Neural progenitor cell (in vitro differentiated cells): ENCODE results near the gene THEMIS2. TPM values are rescaled to one million over a fixed set of nuclear protein-coding genes. Genes with fewer than 3 reads are reported as not detected.
A peak's percentile ranks its signal among the peaks of the same experiment; 100 is the strongest.
"Not testable (repeated sequence)": the region's sequence is repeated elsewhere in the genome, so short reads cannot be mapped to it uniquely, and the experiment has no call there.

Experiments
- DNase-seq: peaks from one replicate; pipeline ENCODE4 v3.0.0-alpha.2; 2016; ENCODE audit warnings: low spot score
- H2AFZ ChIP-seq: fragments of 200-600 bp; sonication (generic); replicated peaks from 2 replicates; pipeline ENCODE4 v1.6.1; 2016; ENCODE audit warnings: antibody characterized with exemption
- H3F3A ChIP-seq: fragments of 200-600 bp; sonication (generic); 2 replicates; pipeline ENCODE4 v1.6.1; 2016; ENCODE audit warnings: antibody characterized with exemption, low read depth
- H3K27ac ChIP-seq: fragments of 200-600 bp; sonication (generic); 2 replicates; pipeline ENCODE4 v1.5.1; 2016; ENCODE audit warnings: mild to moderate bottlenecking
- H3K27me3 ChIP-seq: fragments of 200-600 bp; sonication (generic); 2 replicates; pipeline ENCODE4 v1.6.1; 2016; ENCODE audit warnings: mild to moderate bottlenecking, moderate library complexity
- H3K36me3 ChIP-seq: fragments of 200-600 bp; sonication (generic); 2 replicates; pipeline ENCODE4 v1.5.1; 2016
- H3K4me1 ChIP-seq: fragments of 200-600 bp; sonication (generic); 2 replicates; pipeline ENCODE4 v1.6.1; 2016; ENCODE audit warnings: mixed run types
- H3K4me2 ChIP-seq: fragments of 200-600 bp; sonication (generic); 2 replicates; pipeline ENCODE4 v1.6.1; 2016
- H3K4me3 ChIP-seq: fragments of 200-600 bp; sonication (generic); 2 replicates; pipeline ENCODE4 v1.5.1; 2016
- H3K79me2 ChIP-seq: fragments of 200-600 bp; sonication (generic); 2 replicates; pipeline ENCODE4 v1.6.1; 2016; ENCODE audit warnings: low read depth
- H3K9ac ChIP-seq: fragments of 200-600 bp; sonication (generic); 2 replicates; pipeline ENCODE4 v1.6.1; 2016
- H3K9me3 ChIP-seq: fragments of 200-600 bp; sonication (generic); 2 replicates; pipeline ENCODE4 v1.5.1; 2016; ENCODE audit warnings: low read depth
- H4K20me1 ChIP-seq: fragments of 200-600 bp; sonication (generic); 2 replicates; pipeline ENCODE4 v1.6.1; 2016; ENCODE audit warnings: low read depth
- H3K27ac Mint-ChIP-seq: 3 replicates; pipeline ENCODE4 v1.8.0; 2021; ENCODE audit warnings: mixed read lengths
- H3K27me3 Mint-ChIP-seq: 2 replicates; pipeline ENCODE4 v1.8.0; 2022; ENCODE audit warnings: low read depth, mild to moderate bottlenecking, inconsistent platforms, moderate library complexity, mixed read lengths; ENCODE audit not compliant: insufficient read depth
- H3K36me3 Mint-ChIP-seq: 3 replicates; pipeline ENCODE4 v1.8.0; 2021; ENCODE audit warnings: mixed read lengths
- H3K4me1 Mint-ChIP-seq: 3 replicates; pipeline ENCODE4 v1.8.0; 2021; ENCODE audit warnings: mixed read lengths
- H3K4me3 Mint-ChIP-seq: 3 replicates; pipeline ENCODE4 v1.8.0; 2021; ENCODE audit warnings: mild to moderate bottlenecking, moderate library complexity, mixed read lengths
- H3K9me3 Mint-ChIP-seq: 3 replicates; pipeline ENCODE4 v1.8.0; 2020; ENCODE audit warnings: mixed read lengths
- EZH2 ChIP-seq: fragments of 200-600 bp; sonication (generic); IDR thresholded peaks from 2 replicates; pipeline ENCODE4 v1.6.1; 2017; ENCODE audit warnings: antibody characterized with exemption, mild to moderate bottlenecking, moderate library complexity
- EZH2phosphoT487 ChIP-seq: fragments of 200-600 bp; sonication (generic); IDR thresholded peaks from 2 replicates; pipeline ENCODE4 v1.6.1; 2017; ENCODE audit warnings: antibody characterized with exemption
- total RNA-seq: library from RNA; depleted of rRNA; stranded (reverse); fragments of >200 nt; gene quantifications from 2 replicates; pipeline ENCODE4 v1.2.3, GENCODE V29; 2015; ENCODE audit warnings: low replicate concordance
- TF ChIP-seq, protein P1 (sequence below): fragments of 200-600 bp; sonication (generic); IDR thresholded peaks from 2 replicates; pipeline ENCODE4 v1.5.1; 2017; ENCODE audit warnings: antibody characterized with exemption, mild to moderate bottlenecking

The THEMIS2 gene
- total RNA-seq, result 1.7 and 6.7 TPM in 2 replicates

DNA sequence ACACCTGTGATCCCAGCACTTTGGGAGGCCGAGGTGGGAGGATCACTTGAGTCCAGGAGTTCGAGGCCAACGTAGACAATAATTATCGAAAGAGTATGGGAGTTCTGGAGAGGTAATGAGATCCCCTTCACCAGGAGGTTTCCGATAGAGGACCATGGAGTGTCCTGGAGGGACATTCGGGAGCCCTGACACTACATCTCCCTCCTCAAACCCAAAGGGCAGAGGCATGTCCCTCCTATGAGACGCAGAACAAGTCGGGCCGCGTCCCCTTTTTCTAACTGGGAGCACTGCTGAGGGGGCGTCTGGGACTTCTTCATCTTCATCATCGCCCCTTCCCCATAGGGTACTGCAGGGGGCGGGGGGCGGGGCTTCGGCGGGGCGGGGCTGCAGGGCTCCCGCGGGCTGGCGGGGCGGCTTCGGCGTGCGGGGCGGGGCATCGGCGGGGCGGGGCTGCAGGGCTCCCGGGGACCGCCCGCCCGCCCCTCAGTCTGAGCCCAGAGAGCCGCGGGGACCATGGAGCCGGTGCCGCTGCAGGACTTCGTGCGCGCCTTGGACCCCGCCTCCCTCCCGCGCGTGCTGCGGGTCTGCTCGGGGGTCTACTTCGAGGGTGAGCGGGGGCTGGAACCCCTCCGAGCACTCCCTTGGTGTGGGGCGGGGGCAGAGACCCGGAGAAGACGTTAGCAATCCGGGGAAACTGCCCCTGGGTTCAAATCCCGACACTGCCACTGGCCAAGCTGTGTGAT, at the start of gene THEMIS2:
TSS of gene THEMIS2 (plus strand) at position 486 of the 743 bp plus-strand sequence. CDS start at position 514, 28 bp downstream.
- H3K9ac ChIP-seq, result no peak within 1 kb of the TSS
- peak within 1 kb of the TSS; percentile 86 for H3K4me3 ChIP-seq
- peak within 1 kb of the TSS; percentile 99 for H2AFZ ChIP-seq
- peaks cover 6% of the 10 kb centered on the region for H3F3A ChIP-seq
- Mint-ChIP-seq H3K4me1 (peaks cover 4% of the 10 kb centered on the region), H3K27ac (peak within 1 kb of the TSS; percentile 16), H3K4me3 (peak within 1 kb of the TSS; percentile 86), H3K27me3 (peaks cover 19% of the 10 kb centered on the region), H3K36me3 (no peaks in the 10 kb centered on the region), H3K9me3 (no peaks in the 10 kb centered on the region)
- H3K4me1 ChIP-seq, result no peaks in the 10 kb centered on the region
- no peaks in the 10 kb centered on the region for H3K9me3 ChIP-seq
- H3K27me3 ChIP-seq, result peaks cover 13% of the 10 kb centered on the region
- H4K20me1 ChIP-seq, result no peaks in the 10 kb centered on the region
- H3K36me3 ChIP-seq, result no peaks in the 10 kb centered on the region
- TF ChIP-seq EZH2, result no peak
- TF ChIP-seq, protein P1, sequence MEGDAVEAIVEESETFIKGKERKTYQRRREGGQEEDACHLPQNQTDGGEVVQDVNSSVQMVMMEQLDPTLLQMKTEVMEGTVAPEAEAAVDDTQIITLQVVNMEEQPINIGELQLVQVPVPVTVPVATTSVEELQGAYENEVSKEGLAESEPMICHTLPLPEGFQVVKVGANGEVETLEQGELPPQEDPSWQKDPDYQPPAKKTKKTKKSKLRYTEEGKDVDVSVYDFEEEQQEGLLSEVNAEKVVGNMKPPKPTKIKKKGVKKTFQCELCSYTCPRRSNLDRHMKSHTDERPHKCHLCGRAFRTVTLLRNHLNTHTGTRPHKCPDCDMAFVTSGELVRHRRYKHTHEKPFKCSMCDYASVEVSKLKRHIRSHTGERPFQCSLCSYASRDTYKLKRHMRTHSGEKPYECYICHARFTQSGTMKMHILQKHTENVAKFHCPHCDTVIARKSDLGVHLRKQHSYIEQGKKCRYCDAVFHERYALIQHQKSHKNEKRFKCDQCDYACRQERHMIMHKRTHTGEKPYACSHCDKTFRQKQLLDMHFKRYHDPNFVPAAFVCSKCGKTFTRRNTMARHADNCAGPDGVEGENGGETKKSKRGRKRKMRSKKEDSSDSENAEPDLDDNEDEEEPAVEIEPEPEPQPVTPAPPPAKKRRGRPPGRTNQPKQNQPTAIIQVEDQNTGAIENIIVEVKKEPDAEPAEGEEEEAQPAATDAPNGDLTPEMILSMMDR, result no peak
- no peak within 1 kb of the TSS for H3K27ac ChIP-seq
- H3K4me2 ChIP-seq, result peak within 1 kb of the TSS; percentile 84
- DNase-seq, result peak; percentile 89
- H3K79me2 ChIP-seq, result no peaks in the 10 kb centered on the region

DNA sequence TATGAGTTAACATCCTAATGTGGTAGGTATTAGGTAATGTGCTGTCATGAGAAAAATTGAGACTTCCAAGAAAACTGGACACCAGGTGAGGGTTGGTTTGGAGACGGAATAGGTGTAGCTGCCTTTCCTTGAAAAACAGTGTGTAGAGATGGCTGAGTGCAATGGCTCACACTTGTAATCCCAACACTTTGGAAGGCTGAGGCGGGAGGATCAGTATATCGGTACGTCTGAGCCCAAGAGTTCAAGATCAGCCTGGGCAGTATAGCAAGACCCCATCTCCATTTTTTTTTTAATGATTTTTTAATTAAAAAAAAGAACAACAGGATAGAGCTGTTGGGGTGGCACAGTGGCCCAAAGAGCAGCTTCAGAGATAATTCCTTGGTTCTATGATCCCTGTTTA, 48.6 kb upstream of the THEMIS2 start:
- Histone ChIP-seq H4K20me1 (no peaks in the 10 kb centered on the region), H2AFZ (no peak overlapping the region), H3K27me3 (no peaks in the 10 kb centered on the region), H3F3A (no peaks in the 10 kb centered on the region), H3K4me3 (no peak overlapping the region), H3K4me2 (no peak overlapping the region), H3K4me1 (no peaks in the 10 kb centered on the region), H3K9me3 (no peaks in the 10 kb centered on the region), H3K27ac (no peak overlapping the region), H3K36me3 (no peaks in the 10 kb centered on the region), H3K9ac (no peak overlapping the region), H3K79me2 (no peaks in the 10 kb centered on the region)
- Mint-ChIP-seq H3K36me3 (no peaks in the 10 kb centered on the region), H3K27me3 (no peaks in the 10 kb centered on the region), H3K4me1 (no peaks in the 10 kb centered on the region), H3K9me3 (no peaks in the 10 kb centered on the region), H3K4me3 (no peak overlapping the region), H3K27ac (no peak overlapping the region)
- no peak for DNase-seq
- TF ChIP-seq EZH2 (no peak), EZH2phosphoT487 (no peak)
- TF ChIP-seq, protein P1, result no peak

GRCh38 chr1:27824411-27824810, 47.9 kb upstream of the THEMIS2 start:
- Histone ChIP-seq H2AFZ (no peak overlapping the region), H3K27me3 (no peaks in the 10 kb centered on the region), H3K4me2 (no peak overlapping the region), H3K4me3 (no peak overlapping the region), H4K20me1 (no peaks in the 10 kb centered on the region), H3K27ac (no peak overlapping the region), H3K4me1 (no peaks in the 10 kb centered on the region), H3F3A (no peaks in the 10 kb centered on the region), H3K9me3 (no peaks in the 10 kb centered on the region), H3K9ac (no peak overlapping the region), H3K36me3 (no peaks in the 10 kb centered on the region), H3K79me2 (no peaks in the 10 kb centered on the region)
- TF ChIP-seq EZH2, result no peak
- no peak for TF ChIP-seq EZH2phosphoT487
- TF ChIP-seq, protein P1, result no peak
- Mint-ChIP-seq H3K4me1 (no peaks in the 10 kb centered on the region), H3K27me3 (no peaks in the 10 kb centered on the region), H3K9me3 (no peaks in the 10 kb centered on the region), H3K36me3 (no peaks in the 10 kb centered on the region), H3K4me3 (no peak overlapping the region), H3K27ac (no peak overlapping the region)
- DNase-seq, result no peak

- H3K27me3 Mint-ChIP-seq, H3K27me3 ChIP-seq, H3K9me3 ChIP-seq, H3K27ac Mint-ChIP-seq, H2AFZ ChIP-seq, H3K9ac ChIP-seq, H3K36me3 ChIP-seq, H3K36me3 Mint-ChIP-seq, H3K9me3 Mint-ChIP-seq, H3K4me1 ChIP-seq, DNase-seq, H3K27ac ChIP-seq, H3K4me3 ChIP-seq: not testable (repeated sequence)
- Histone ChIP-seq H3F3A (peaks cover 10% of the 10 kb centered on the region), H4K20me1 (peaks cover 18% of the 10 kb centered on the region), H3K79me2 (peaks cover 38% of the 10 kb centered on the region), H3K4me2 (peak overlapping the region; percentile 85)
- Mint-ChIP-seq H3K4me3 (peak overlapping the region; percentile 93), H3K4me1 (peaks cover 20% of the 10 kb centered on the region)
These were observed 42.9 kb upstream of the THEMIS2 start for GRCh38 chr1:27829339-27829960.
